K562 (cell line): ENCODE results near the gene POTEB2.
"Not testable (repeated sequence)": the region's sequence is repeated elsewhere in the genome, so short reads cannot be mapped to it uniquely, and the experiment has no call there.

ENCODE experiments used
- EZH2 ChIP-seq: IDR thresholded peaks from 2 replicates; pipeline ENCODE4 v1.6.1; 2012; ENCODE audit warnings: low read depth, mild to moderate bottlenecking, inconsistent platforms, low read length, borderline replicate concordance
- FIP1L1 ChIP-seq: fragments of 200-400 bp; formaldehyde crosslinking; IDR thresholded peaks from 2 replicates; pipeline ENCODE4 v1.6.1; 2018; ENCODE audit warnings: mild to moderate bottlenecking, low read depth, low read length; ENCODE audit not compliant: poor library complexity, severe bottlenecking
- MAFF ChIP-seq: IDR thresholded peaks from 2 replicates; pipeline ENCODE4 v1.6.1; 2012; ENCODE audit warnings: low read length, improper control_type of control experiment
- SMARCA4 ChIP-seq: fragments of 450-650 bp; IDR thresholded peaks from 2 replicates; pipeline ENCODE4 v1.6.1; 2016
- ZNF133 ChIP-seq: fragments of 250-450 bp; sonication (Bioruptor Pico); IDR thresholded peaks from 2 replicates; pipeline ENCODE4 v1.4.0; 2020; ENCODE audit warnings: mild to moderate bottlenecking
- TF ChIP-seq, protein P1 (sequence below), 3 experiments: IDR thresholded peaks in 2 of 3; conservative IDR thresholded peaks in 1 of 3; 2 replicates each; pipeline ENCODE4 v1.5.1; 2011 to 2012; ENCODE audit warnings: low read length in 3 of 3, mild to moderate bottlenecking in 3 of 3, control low read depth in 2 of 3, improper control_type of control experiment in 1 of 3, inconsistent platforms in 1 of 3, low read depth in 1 of 3, mixed read lengths in 1 of 3, moderate library complexity in 1 of 3; ENCODE audit not compliant: insufficient read depth in 2 of 3
- TF ChIP-seq, protein P2 (sequence below), 2 experiments: fragments of 450-650 bp in 1 of 2; sonication (generic) in 1 of 2; formaldehyde crosslinking; conservative IDR thresholded peaks; 2 replicates each; pipeline versions ENCODE4 v1.4.0 to v1.8.1; 2020 to 2022; ENCODE audit warnings: mild to moderate bottlenecking in 1 of 2, missing genetic modification reagents in 1 of 2

DNA sequence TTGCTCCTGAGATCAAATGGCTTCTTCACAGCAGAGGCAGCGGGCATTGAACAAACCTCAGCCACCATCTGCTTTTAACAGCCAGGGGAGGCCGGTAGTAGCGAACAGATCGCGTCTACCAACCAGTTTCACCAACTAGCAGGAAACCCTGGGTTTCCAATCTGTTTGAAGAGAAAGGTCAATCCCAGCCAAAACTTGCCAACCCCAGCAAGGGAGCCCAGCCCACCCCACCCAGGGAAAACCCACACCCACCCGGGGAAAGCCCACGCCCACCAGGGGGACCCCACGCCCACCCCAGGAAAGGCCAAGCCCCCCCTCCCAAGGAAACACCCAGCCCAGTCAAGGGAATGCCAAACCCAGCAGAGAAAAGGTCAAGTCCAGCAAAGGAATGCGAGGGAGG, at the start of gene POTEB2:
- TF ChIP-seq MAFF, SMARCA4, ZNF133, EZH2, FIP1L1: not testable (repeated sequence)
- TF ChIP-seq, protein P1, sequence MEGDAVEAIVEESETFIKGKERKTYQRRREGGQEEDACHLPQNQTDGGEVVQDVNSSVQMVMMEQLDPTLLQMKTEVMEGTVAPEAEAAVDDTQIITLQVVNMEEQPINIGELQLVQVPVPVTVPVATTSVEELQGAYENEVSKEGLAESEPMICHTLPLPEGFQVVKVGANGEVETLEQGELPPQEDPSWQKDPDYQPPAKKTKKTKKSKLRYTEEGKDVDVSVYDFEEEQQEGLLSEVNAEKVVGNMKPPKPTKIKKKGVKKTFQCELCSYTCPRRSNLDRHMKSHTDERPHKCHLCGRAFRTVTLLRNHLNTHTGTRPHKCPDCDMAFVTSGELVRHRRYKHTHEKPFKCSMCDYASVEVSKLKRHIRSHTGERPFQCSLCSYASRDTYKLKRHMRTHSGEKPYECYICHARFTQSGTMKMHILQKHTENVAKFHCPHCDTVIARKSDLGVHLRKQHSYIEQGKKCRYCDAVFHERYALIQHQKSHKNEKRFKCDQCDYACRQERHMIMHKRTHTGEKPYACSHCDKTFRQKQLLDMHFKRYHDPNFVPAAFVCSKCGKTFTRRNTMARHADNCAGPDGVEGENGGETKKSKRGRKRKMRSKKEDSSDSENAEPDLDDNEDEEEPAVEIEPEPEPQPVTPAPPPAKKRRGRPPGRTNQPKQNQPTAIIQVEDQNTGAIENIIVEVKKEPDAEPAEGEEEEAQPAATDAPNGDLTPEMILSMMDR (IDR thresholded peaks at IDR 0.05 in 2 of 3, conservative IDR thresholded peaks at IDR 0.05 in 1 of 3; ENCODE audit: insufficient read depth in 2 of 3, low read depth in 1 of 3, low read length in 3 of 3) = not testable (repeated sequence)
- TF ChIP-seq, protein P2, sequence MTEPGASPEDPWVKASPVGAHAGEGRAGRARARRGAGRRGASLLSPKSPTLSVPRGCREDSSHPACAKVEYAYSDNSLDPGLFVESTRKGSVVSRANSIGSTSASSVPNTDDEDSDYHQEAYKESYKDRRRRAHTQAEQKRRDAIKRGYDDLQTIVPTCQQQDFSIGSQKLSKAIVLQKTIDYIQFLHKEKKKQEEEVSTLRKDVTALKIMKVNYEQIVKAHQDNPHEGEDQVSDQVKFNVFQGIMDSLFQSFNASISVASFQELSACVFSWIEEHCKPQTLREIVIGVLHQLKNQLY (CRISPR knock-in tag; conservative IDR thresholded peaks at IDR 0.05) = not testable (repeated sequence)
